Natural killer cell treated with Interleukin-12 subunit alpha and Interleukin-12 subunit beta and Interleukin-15 and Interleukin-18, amount 100 ng/mL, for 72 hours (primary cell): ENCODE data around the gene GINS1. TPM values are rescaled to one million over a fixed set of nuclear protein-coding genes. Genes with fewer than 3 reads are reported as not detected.

Experiments used
- ATAC-seq, 2 donors: fragments of 150-1000 bp; cut with Tn5 transposase in 1 of 2; sonication (Bioruptor Pico), chemical (Tn5 transposase) in 1 of 2; 2 replicates each; pipeline ENCODE4 v1.10.0; 2021
- DNase-seq: peaks from one replicate; pipeline ENCODE4 v3.0.0; 2022; ENCODE audit warnings: low spot score
- H3K27ac Mint-ChIP-seq, 2 donors: 1 replicate in 1 of 2; 2 replicates in 1 of 2; pipeline ENCODE4 v1.8.0; 2022; ENCODE audit warnings: mixed read lengths in 2 of 2, mild to moderate bottlenecking in 1 of 2, moderate library complexity in 1 of 2
- H3K27me3 Mint-ChIP-seq, 2 donors: 1 replicate in 1 of 2; 2 replicates in 1 of 2; pipeline ENCODE4 v1.8.0; 2022; ENCODE audit warnings: mixed read lengths in 2 of 2
- H3K36me3 Mint-ChIP-seq: one replicate; pipeline ENCODE4 v1.8.0; 2022; ENCODE audit warnings: mixed read lengths
- H3K4me1 Mint-ChIP-seq, 2 donors: 1 replicate in 1 of 2; 2 replicates in 1 of 2; pipeline ENCODE4 v1.8.0; 2022; ENCODE audit warnings: low read depth in 2 of 2, mixed read lengths in 2 of 2, mild to moderate bottlenecking in 1 of 2
- H3K4me3 Mint-ChIP-seq: one replicate; pipeline ENCODE4 v1.8.0; 2022; ENCODE audit warnings: mixed read lengths
- H3K9me3 Mint-ChIP-seq: 2 replicates; pipeline ENCODE4 v1.8.0; 2022; ENCODE audit warnings: mixed read lengths
- total RNA-seq, 2 donors: library from RNA; stranded (reverse); gene quantifications; one replicate each; pipeline ENCODE4 v1.2.3, GENCODE V29; 2022

The GINS1 gene
- 10 to 100 TPM; 17.6 to 36.7 TPM for total RNA-seq

DNA sequence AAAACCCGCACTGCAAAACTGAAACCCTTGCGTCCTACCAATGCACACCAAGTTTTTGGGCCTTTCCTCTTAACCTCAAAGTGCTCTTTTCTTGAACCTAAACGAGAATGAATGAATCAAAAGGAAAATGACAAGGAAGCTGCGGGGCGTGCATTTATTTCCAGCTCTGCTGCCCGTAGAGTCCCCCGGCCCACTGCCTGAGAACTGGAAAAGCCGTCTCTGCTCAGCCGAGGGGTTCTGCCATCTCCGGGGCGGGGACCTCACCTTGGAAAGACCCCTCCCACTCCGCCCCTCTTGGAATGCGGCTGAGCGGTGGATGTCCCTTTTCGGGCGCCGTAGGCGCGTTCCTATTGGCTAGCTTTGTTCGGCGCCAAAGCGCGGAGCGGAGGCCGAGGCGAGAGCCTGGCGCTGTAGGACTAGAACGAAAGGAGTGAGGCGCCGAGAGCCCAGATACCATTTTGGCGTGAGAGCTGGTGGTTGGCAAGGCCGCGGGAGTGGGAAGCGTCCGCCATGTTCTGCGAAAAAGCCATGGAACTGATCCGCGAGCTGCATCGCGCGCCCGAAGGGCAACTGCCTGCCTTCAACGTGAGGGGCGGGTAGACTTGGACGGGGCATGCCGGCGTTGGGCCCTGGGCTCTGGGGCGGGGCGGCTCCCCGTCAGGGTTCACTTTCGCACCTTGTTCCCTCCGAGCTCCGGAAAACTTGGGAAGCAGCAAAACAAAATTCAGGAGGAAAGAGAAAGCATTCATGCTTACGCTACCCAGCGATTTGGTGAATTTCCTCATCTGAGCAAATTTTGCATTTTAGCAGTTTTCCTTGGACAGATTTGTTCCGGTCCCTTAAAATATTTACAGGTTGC is at the start of gene GINS1:
Gene GINS1 (plus strand): TSS at position 363 of the 859 bp plus-strand sequence. CDS start 148 bp downstream, at position 511.
- Mint-ChIP-seq H3K4me1 (peaks cover 15 to 19% of the 10 kb centered on the region in 2 donors), H3K27ac (peak within 1 kb of the TSS; percentile 78 to 88), H3K9me3 (peaks cover 6% of the 10 kb centered on the region), H3K36me3 (peaks cover 15% of the 10 kb centered on the region), H3K27me3 (no peaks in the 10 kb centered on the region), H3K4me3 (peak within 1 kb of the TSS; percentile 90)
- DNase-seq (peak; percentile 89), ATAC-seq (peak; percentile 96)

DNA sequence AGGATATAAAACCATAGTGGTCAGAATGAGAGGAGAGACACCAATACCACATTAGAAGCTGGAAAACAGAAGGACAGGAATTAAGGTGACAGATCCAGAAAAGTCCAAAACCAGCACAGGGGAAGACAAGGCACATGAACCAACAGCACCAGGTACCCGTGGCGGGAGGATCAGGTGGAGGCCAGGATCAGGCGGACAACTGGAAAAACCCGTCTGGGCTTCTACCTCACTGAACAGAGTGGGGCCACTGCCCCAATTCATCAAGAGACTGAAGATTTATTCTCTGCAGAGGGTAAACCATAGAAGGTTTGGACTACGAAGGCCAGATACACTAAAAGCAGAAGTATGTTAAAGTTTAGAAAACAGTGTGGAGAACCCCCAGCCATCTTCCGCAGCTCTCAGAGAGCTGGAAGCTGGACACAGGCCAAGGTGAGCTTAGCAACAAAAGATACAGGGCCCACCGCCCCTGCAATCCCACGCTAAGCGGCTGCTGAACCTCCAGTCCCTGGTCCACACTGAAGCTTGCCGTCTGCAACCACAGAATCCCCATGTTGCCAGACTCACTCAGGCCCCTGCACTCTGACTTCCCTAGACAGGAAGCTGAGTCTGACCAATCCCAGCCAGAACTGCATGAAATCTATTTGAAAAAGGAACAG is 46.7 kb upstream of the GINS1 start:
- ATAC-seq = no peak
- no peak overlapping the region for H3K4me3 Mint-ChIP-seq
- H3K9me3 Mint-ChIP-seq = no peaks in the 10 kb centered on the region
- no peak for DNase-seq
- no peaks in the 10 kb centered on the region for H3K27me3 Mint-ChIP-seq
- H3K36me3 Mint-ChIP-seq = no peaks in the 10 kb centered on the region
- H3K27ac Mint-ChIP-seq = no peak overlapping the region
- H3K4me1 Mint-ChIP-seq = peaks cover 19 to 31% of the 10 kb centered on the region in 2 donors

DNA sequence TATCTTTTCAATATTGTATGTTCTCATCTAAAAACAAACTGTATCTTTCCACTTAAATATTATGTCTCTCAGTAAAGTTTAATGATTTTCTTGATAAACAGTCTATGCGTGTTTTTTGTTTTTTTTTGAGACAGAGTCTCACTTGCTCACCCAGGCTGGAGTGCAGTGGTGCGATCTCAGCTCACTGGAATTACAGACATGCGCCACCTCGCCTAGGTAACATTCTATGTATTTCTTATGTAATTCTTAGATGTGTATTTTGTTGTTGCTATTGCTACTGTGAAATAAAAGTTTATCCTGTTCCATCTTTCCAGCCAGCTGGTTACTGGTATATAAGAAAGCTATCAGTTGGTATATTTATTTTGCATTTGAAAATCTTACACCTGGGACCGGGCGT is 46.2 kb upstream of the GINS1 start:
- no peak overlapping the region for H3K4me3 Mint-ChIP-seq

DNA sequence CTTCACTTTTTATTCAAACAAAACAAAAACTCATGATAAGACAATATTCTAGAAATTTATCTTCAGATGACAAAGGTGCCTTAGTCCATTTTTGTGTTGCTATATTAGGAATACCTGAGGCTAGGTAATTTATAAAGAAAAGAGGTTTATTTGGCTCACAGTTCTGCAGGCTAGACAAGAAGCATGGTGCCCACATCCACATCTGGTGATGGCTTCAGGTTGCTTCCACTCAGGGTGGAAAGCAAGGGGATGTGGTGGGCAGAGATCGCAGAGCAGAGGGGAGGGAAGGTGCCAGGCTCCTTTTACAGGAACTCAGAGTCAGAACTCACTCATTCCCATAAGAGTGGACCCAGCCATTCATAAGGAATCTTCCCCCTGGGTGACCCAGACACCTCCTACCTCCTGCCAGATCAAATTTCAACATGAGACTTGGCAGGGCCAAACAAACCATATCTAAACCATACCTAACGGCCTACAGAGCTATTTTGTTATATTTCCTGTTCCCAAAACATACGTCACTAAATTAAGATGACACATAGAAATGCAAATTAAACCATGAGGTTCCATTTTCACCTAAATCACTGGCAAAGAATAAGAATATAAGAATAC is 43.2 kb upstream of the GINS1 start:
- no peak for DNase-seq
- Mint-ChIP-seq H3K4me3 (no peak overlapping the region), H3K36me3 (no peaks in the 10 kb centered on the region), H3K27me3 (no peaks in the 10 kb centered on the region), H3K9me3 (no peaks in the 10 kb centered on the region), H3K4me1 (peaks cover 0 to 16% of the 10 kb centered on the region in 2 donors), H3K27ac (no peak overlapping the region)
- ATAC-seq = no peak

More for the DNA sequence above, 46.2 kb upstream of the GINS1 start:
- Mint-ChIP-seq H3K27ac (no peak overlapping the region), H3K36me3 (no peaks in the 10 kb centered on the region), H3K27me3 (no peaks in the 10 kb centered on the region), H3K9me3 (no peaks in the 10 kb centered on the region), H3K4me1 (peaks cover 19 to 29% of the 10 kb centered on the region in 2 donors)
- DNase-seq (no peak), ATAC-seq (no peak)

DNA sequence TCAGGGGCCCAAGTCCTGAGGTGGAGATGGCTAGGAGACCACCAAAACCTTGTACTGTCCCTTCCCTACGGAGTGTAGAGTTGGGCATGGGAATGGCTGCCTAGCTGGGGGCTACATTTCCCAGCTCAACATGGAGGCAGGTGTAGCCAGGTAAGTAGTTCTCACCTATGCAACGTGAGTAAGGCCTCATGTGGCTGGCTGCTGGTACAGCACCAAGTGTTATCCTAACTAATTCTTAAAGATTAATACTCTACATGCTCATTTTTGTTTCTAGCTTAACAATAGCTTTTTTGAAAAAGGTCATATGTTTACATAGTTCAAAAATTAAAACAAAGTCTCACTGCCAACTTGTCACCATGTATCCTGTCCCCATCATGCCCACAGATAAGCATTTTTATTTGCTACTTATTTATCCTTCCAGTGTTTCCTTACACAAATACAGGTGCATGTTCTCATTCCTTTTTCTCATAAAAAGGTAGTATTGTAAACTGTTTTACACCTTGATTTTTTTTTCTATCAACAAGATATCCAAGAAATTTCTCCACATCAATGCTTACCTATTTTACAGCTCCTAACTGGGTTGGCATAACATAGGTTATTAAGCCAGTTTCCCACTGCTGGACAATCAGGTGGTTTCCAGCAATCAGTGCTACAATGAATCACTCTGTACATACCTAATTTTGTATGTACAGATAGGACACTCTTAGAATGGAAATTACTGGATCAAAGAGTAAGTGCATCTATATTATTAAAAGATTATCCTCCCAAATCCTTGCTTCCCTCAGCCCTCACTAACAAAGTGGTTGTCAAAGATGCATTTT is 42.4 kb upstream of the GINS1 start:
- H3K36me3 Mint-ChIP-seq = no peaks in the 10 kb centered on the region
- ATAC-seq (no peak), DNase-seq (no peak)
- H3K4me3 Mint-ChIP-seq = no peak overlapping the region
- H3K27ac Mint-ChIP-seq = no peak overlapping the region
- H3K9me3 Mint-ChIP-seq = no peaks in the 10 kb centered on the region
- peaks cover 0 to 20% of the 10 kb centered on the region in 2 donors for H3K4me1 Mint-ChIP-seq
- no peaks in the 10 kb centered on the region for H3K27me3 Mint-ChIP-seq

DNA sequence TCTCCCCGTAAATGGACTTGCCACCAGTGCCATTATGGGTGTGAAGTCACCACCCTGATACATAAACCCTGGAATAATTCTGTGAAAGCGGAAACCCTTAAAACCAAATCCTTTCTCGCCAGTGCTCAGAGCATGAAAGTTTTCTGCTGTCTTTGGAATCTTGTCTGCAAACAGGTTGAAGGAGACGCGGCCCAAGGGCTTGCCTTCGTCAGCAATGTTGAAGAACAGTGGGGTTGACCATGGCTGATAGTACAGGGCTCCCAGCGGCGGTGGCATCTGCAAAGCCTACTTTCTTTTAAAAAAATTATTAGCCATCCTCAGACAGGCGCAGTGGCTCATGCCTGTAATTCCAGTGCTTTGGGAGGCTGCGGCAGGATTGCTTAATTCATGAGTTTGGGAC is 38.9 kb upstream of the GINS1 start:
- Mint-ChIP-seq H3K36me3 (no peaks in the 10 kb centered on the region), H3K27ac (no peak overlapping the region), H3K27me3 (no peaks in the 10 kb centered on the region), H3K9me3 (no peaks in the 10 kb centered on the region), H3K4me1 (peaks cover 18 to 34% of the 10 kb centered on the region in 2 donors), H3K4me3 (no peak overlapping the region)
- DNase-seq = no peak
- ATAC-seq = no peak

DNA sequence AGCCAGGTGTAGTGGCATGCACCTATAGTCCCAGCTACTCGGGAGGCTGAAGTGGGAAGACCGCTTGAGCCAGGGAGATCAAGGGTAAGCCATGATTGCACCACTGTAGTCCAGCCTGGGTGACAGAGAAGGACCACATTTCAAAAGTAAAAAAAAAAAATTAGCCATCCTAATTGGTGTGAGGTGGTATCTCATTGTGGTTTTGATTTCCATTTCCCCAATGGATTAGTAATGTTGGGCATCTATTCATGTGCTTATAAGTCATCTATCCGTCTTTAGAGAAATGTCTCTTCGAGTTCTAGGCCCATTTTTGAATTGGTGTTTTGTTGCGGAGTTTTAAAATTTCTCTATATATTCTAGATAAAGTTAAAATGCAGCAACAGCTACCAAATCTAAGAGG is 38.5 kb upstream of the GINS1 start:
- no peaks in the 10 kb centered on the region for H3K36me3 Mint-ChIP-seq

DNA sequence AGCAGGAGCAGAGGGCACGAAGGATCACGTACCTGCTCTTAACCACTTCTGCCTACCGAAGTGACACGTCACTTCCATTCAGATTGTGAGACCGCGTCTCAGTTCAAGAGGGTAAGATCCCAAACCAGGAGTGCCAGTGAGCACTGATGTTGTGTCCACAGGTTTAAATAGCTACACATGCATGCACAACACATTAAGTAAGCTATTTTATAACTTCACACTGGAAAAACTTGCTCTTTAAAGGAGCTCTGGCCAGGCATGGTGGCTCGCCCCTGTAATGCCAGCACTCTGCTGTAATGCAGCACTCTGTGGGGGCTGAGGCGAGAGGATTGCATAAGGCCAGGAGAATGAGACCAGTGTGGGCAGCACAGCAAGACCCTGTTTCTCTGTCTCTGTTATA is 37.9 kb upstream of the GINS1 start:
- ATAC-seq (no peak), DNase-seq (no peak)
- Mint-ChIP-seq H3K9me3 (no peaks in the 10 kb centered on the region), H3K27me3 (no peaks in the 10 kb centered on the region), H3K4me3 (no peak overlapping the region), H3K27ac (no peak overlapping the region), H3K36me3 (no peaks in the 10 kb centered on the region), H3K4me1 (peaks cover 18 to 35% of the 10 kb centered on the region in 2 donors)

More for the DNA sequence above, 38.5 kb upstream of the GINS1 start:
- H3K4me3 Mint-ChIP-seq = no peak overlapping the region
- ATAC-seq = no peak
- H3K27ac Mint-ChIP-seq = no peak overlapping the region
- no peaks in the 10 kb centered on the region for H3K27me3 Mint-ChIP-seq
- peaks cover 18 to 35% of the 10 kb centered on the region in 2 donors for H3K4me1 Mint-ChIP-seq
- no peak for DNase-seq
- H3K9me3 Mint-ChIP-seq = no peaks in the 10 kb centered on the region

DNA sequence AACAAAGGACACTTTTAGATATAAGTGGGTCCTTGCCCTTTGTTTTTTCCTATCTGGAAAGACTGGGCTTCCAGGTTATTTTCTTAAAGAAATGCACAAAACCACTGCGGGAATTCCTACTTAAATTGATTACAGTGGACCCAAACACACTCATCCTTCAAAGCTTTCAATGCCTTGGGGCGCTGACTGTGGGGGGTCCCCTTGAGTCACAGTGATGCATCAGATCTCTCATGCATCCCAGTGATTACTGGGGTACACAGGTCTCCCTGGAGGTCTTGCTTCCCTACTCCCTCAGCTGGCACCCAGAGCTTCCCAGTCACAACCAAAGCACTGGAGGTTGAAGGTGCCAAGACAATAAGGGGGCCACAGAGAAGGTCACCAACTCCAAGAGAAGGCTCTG is 37.5 kb upstream of the GINS1 start:
- H3K27me3 Mint-ChIP-seq = no peaks in the 10 kb centered on the region
- DNase-seq = no peak
- no peak for ATAC-seq
- H3K27ac Mint-ChIP-seq = no peak overlapping the region
- no peaks in the 10 kb centered on the region for H3K36me3 Mint-ChIP-seq
- H3K9me3 Mint-ChIP-seq = no peaks in the 10 kb centered on the region
- peaks cover 18 to 37% of the 10 kb centered on the region in 2 donors for H3K4me1 Mint-ChIP-seq
- no peak overlapping the region for H3K4me3 Mint-ChIP-seq

DNA sequence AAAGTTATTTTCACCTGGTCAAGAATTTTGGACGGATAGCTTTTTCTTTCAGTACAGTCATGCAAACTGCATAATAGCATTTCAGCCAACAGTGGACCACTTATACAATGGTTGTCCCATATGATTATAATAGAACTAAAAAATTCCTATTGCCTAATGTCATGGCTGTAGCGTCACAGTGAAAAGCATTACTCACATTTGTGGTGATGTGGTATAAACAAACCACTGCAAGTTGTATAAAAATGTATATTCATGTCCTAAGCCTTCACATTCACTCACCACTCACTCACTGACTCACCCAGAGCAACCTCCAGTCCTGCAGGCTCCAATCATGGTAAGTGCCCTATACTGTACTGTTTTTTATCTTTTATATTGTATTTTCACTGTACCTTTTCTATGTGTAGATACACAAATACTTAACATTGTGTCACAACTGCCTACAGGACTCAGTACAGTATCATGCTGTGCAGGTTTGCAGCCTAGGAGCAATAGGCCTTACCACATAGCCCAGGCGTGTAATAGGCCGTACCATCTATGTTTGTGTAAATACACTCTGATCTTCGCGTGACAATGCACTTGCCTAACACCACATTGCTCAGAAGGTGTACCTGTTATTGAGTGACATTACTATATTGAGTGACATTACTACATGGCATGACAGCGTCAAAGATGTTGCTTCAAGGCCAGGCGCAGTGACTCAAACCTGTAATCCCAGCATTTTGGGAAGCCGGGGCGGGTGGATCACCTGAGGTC is 34.7 kb upstream of the GINS1 start:
- ATAC-seq (peak; percentile 78 to 80), DNase-seq (no peak)
- Mint-ChIP-seq H3K36me3 (no peaks in the 10 kb centered on the region), H3K4me1 (peaks cover 18 to 32% of the 10 kb centered on the region in 2 donors), H3K9me3 (no peaks in the 10 kb centered on the region), H3K27me3 (no peaks in the 10 kb centered on the region), H3K4me3 (no peak overlapping the region), H3K27ac (peak overlapping the region in 1 of 2 donors; percentile 61)

DNA sequence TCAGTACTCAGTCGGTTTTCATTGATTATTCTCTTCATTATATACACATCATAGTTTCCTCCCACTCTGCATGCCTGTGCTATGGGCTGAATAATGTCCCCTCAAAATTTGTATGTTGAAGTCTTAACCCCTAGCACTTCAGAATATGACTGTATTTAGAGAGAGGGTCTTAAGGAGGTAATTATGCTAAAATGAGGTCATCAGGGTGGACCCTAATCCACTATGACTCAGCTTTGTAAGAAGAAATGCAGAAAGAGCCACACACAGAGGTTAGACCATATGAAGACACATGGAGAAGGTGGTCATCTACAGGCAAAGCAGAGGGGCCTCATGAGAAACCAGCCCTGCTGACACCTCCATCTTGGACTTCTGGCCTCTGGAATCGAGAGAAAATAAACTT is 32.6 kb upstream of the GINS1 start:
- ATAC-seq (no peak), DNase-seq (no peak)
- Mint-ChIP-seq H3K36me3 (no peaks in the 10 kb centered on the region), H3K9me3 (no peaks in the 10 kb centered on the region), H3K4me3 (no peak overlapping the region), H3K27ac (no peak overlapping the region), H3K27me3 (no peaks in the 10 kb centered on the region), H3K4me1 (peaks cover 29 to 30% of the 10 kb centered on the region in 2 donors)

DNA sequence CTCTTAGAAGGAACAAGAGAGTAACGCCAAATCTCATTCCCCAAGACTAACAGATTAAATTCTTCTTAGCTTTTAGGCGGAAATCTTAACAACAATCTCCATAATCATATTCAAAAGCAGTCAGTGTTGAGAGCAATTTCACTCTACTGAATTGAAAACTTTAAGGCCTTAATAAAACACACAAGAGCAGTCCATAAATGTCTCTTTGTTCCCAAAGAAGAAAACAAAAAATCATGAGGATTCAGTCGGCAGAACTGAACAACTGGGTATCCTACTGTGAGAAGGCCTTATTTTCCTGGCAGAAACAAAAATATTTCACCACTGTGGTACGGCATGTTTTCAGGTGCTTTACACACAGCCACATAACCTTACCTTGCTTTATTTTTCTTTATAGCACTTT is 31.2 kb upstream of the GINS1 start:
- no peaks in the 10 kb centered on the region for H3K27me3 Mint-ChIP-seq
- H3K4me3 Mint-ChIP-seq = no peak overlapping the region
- H3K27ac Mint-ChIP-seq = no peak overlapping the region
- DNase-seq = no peak
- no peaks in the 10 kb centered on the region for H3K36me3 Mint-ChIP-seq
- H3K4me1 Mint-ChIP-seq = peaks cover 37 to 38% of the 10 kb centered on the region in 2 donors
- ATAC-seq = no peak
- H3K9me3 Mint-ChIP-seq = no peaks in the 10 kb centered on the region

DNA sequence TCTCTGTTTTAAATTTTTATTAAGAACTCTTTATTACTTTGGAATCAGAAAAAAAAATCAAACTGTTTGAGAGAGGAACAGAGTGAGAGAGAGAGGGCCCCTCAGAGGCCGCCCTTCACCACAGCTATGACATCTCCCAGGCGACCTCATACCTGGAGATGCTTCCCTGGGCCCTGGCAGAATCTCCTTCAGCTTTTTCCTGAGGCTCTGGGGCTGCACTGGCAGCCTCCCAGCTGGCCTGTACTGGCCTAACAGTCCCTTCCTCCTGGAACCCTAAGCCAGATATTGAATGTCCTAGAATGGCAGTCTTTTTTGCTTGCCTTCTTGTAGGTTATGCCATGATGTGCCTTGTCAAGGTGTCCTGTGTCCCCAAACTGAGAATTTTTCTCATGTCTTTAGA is 30.6 kb upstream of the GINS1 start:
- H3K27me3 Mint-ChIP-seq = no peaks in the 10 kb centered on the region
- H3K9me3 Mint-ChIP-seq = no peaks in the 10 kb centered on the region
- no peak overlapping the region for H3K4me3 Mint-ChIP-seq
- ATAC-seq (no peak), DNase-seq (no peak)
- no peak overlapping the region for H3K27ac Mint-ChIP-seq
- peaks cover 33 to 34% of the 10 kb centered on the region in 2 donors for H3K4me1 Mint-ChIP-seq
- H3K36me3 Mint-ChIP-seq = no peaks in the 10 kb centered on the region
